GM12874 (cell line): ENCODE data around the gene PIP4K2C.

ENCODE experiments used
- CTCF ChIP-seq: IDR thresholded peaks from 2 replicates; pipeline ENCODE4 v1.5.1; 2011; ENCODE audit warnings: low read depth, mild to moderate bottlenecking, control low read depth, low read length, moderate library complexity; ENCODE audit not compliant: insufficient read depth

The PIP4K2C gene

GRCh38 chr12:57604454-57604991 is 13.5 kb downstream of the PIP4K2C start, which contains the start of gene DTX3:
DTX3 (plus strand) TSS chr12:57604824; CDS start chr12:57606518, 1,694 bp downstream.
- no peak for TF ChIP-seq CTCF

DNA sequence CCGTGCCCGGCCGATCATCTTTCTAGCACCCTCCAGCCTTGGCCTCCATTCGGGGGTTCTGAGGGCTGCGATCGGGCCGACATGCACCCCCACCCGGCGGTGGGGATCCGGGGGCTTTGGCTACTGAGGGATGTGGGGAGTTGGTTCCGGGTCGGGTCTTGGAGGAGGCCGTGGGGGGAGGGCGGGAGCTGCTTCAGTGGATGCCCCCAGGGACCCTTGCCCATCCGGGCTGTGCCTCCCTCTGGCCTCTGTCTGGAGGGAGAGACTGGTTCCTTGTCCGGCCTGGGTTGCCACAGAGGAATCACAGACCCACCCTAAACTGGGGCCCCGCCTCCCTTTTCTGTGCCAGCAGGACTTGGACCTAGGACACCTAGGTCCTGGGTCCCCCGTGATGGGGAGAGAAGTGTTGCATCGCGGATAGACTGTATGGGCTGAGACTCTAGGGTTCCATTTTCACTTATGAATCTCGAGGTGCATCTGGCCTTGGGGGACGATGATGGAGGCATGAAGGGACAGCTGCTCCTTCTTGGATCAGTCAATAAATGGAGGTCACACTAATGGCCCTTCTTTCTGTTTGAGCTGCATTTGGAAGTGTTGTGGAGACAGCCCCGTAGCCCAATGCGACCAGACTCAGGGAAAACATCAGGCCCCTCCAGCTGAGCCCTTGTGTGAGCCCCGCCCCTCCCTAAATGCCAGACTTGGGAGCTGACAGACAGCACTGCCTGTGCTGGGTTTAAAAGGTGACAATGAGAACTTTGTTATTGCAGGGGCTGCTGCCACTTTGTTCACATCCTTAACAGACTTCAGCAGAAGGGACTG is 14.2 kb downstream of the PIP4K2C start:
- TF ChIP-seq CTCF = no peak

DNA sequence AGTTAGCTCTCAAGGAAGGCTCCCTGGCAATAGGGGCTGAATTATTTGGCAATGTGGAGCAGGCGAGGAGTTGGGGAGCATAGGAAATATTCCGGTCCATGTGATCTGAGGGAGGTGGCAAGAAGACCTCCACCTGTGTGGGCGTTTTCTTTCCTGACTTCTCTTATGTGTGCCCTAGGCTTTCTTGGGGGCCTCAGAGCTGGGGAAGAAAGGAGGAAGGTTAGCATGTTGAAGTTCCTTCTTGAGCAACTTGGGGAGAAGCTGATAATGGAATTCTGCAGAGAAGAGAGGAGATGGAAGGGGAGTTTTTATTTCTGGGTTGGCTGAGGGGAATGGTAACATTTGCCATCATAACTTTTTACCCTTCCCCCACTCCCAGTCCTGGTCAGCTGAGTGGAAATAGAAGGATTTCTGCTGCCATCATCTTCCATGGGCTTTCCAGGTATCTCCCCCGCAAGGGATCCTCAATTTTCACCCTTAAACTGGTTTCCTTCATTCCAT is 14.9 kb downstream of the PIP4K2C start:
- no peak for TF ChIP-seq CTCF

DNA sequence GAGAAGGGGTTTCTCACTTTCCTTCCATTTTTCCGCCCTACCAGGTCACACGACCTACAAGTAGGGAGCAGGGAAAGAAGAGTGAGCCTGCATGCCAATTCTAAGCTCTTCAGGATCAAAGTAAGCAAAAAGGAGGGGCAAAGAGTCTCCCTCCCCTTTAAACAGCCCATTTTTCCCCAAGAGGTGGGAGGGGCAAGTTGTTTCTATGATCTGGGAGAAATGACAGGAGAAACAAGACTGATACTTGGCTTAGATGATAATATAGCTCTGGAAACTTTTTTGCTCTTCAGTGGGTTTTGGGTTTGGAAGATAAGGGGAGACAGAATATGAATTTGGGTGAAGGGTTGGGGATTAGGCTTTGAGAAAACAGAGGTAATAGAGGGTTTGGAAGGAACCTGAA is 15.4 kb downstream of the PIP4K2C start:
- no peak for TF ChIP-seq CTCF

DNA sequence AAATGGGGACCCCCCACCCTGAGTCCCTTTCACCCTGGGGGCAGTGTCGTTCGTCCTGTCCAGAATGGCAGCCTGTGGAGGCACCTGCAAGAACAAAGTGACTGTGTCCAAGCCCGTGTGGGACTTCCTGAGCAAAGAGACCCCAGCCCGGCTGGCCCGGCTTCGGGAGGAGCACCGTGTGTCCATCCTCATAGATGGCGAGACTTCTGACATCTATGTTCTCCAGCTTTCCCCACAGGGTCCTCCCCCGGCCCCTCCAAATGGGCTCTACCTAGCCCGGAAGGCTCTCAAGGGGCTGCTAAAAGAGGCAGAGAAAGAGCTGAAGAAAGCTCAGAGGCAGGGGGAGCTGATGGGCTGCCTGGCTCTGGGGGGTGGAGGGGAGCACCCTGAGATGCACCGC is 15.8 kb downstream of the PIP4K2C start:
- no peak for TF ChIP-seq CTCF

DNA sequence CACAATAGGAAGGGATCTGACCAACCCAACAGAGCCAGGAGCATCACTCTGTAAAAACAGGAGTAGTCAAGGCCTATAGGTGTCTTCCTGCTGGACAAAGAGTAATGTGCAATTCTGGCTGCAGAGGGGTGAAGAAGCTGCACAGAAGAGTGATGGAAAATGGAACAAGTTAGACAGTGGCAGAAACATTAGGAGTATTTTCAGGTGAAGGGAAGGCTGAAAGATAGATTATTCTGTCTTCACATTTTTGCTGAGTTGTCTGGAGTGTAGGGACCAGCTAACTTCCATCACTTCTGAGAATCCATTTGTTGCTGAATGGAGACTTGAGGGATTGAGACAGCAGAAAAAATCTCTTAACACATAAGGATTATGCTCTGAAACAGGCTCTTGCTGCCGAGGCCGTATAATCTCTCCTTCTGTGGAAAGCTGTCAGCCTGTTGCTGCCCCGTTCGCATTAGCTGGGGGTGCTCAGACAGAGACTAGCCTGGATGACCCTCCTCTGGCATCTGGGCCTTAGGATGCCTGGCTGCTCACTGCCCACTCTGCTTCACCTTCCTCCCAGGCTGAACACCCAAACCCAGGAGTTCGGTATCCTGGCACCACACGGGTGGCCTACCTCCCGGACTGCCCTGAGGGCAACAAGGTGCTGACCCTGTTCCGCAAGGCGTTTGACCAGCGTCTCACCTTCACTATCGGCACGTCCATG is 17.1 kb downstream of the PIP4K2C start:
- TF ChIP-seq CTCF = no peak

- TF ChIP-seq CTCF = no peak
These were observed 18.2 kb downstream of the PIP4K2C start for GRCh38 chr12:57609101-57609780.
